ENCODE data around the gene RBKS. TPM values are rescaled to one million over a fixed set of nuclear protein-coding genes. Genes with fewer than 3 reads are reported as not detected.

RBKS gene
- total and polyA plus RNA-seq, 2 of the 8 experiments (the other 6 are each of a cell fraction or from before 2014, with no cell fraction given), result 1.1 to 1.5 TPM

GRCh38 chr2:27804146-27804545 lies 86.0 kb downstream of the RBKS start:
- Histone ChIP-seq H3K79me1 (ENCODE audit: low read depth, low read length) (no peaks in the 10 kb centered on the region), H3K9ac (replicated peaks in 1 of 4; ENCODE audit: extremely low read depth in 1 of 4, low read depth in 3 of 4, low read length in 3 of 4) (no peak overlapping the region), H3K4me2 (ENCODE audit: insufficient read depth in 1 of 2, low read depth in 2 of 2, low read length in 2 of 2) (no peak overlapping the region), H3K36me3 (ENCODE audit: control insufficient read depth in 2 of 4, insufficient read depth in 4 of 4, low read length in 3 of 4) (no peaks in the 10 kb centered on the region), H2BK12ac (ENCODE audit: low read depth, low read length) (no peak overlapping the region), H2BK5ac (ENCODE audit: low read depth, low read length) (no peak overlapping the region), H3K79me2 (ENCODE audit: control insufficient read depth in 1 of 2, insufficient read depth in 2 of 2, low read length in 2 of 2) (no peaks in the 10 kb centered on the region), H3K23ac (ENCODE audit: insufficient read length) (no peak overlapping the region), H3K27me3 (replicated peaks in 1 of 4; ENCODE audit: control insufficient read depth in 3 of 4, extremely low read depth in 1 of 4, insufficient read depth in 3 of 4, low read length in 3 of 4) (no peaks in the 10 kb centered on the region), H2BK15ac (ENCODE audit: low read length) (no peak overlapping the region), H3K14ac (ENCODE audit: insufficient read length) (no peak overlapping the region), H2BK120ac (replicated peaks; ENCODE audit: low read depth, low read length) (no peak overlapping the region), H2AFZ (ENCODE audit: low read length) (no peak overlapping the region), H4K91ac (replicated peaks; ENCODE audit: insufficient read length, low read length) (no peak overlapping the region), H3K27ac (ENCODE audit: low read depth, low read length) (no peak overlapping the region), H3K4me1 (replicated peaks in 1 of 4; ENCODE audit: control insufficient read depth in 3 of 4, insufficient read depth in 4 of 4, low read length in 3 of 4) (no peaks in the 10 kb centered on the region), H3K23me2 (ENCODE audit: low read depth, low read length) (no peaks in the 10 kb centered on the region; the same call in 1 of the 2 replicates), H3K18ac (ENCODE audit: extremely low read depth, low read length) (no peak overlapping the region), H4K5ac (ENCODE audit: insufficient read length, low read depth, low read length) (no peak overlapping the region), H3K9me3 (ENCODE audit: insufficient read depth in 2 of 2, low read depth in 1 of 2, low read length in 1 of 2) (no peaks in the 10 kb centered on the region), H3K4ac (replicated peaks; ENCODE audit: insufficient read length, low read depth, low read length) (no peak overlapping the region), H2BK20ac (ENCODE audit: low read length) (no peak overlapping the region), H4K8ac (ENCODE audit: extremely low read depth, insufficient read depth, low read length) (no peak overlapping the region), H3K4me3 (ENCODE audit: extremely low read depth in 1 of 4, insufficient read depth in 2 of 4, low read depth in 3 of 4, low read length in 4 of 4) (no peak overlapping the region), H2AK5ac (ENCODE audit: low read depth, low read length) (no peak overlapping the region), H4K20me1 (replicated peaks in 1 of 2; ENCODE audit: control insufficient read depth in 1 of 2, insufficient read depth in 2 of 2, low read length in 2 of 2) (peaks cover 0 to 2% of the 10 kb centered on the region in 2 experiments), H3K56ac (replicated peaks; ENCODE audit: insufficient read length, low read depth, low read length) (no peak overlapping the region)
- ChIA-PET POLR2A (ENCODE audit: partially characterized antibody) (no interaction called here), CTCF (ENCODE audit: partially characterized antibody) (interaction anchor here (0.7 to 2.4 kb wide), 7 partner anchors 8 to 649 kb away, joined by 3 to 11 read pairs (median 4); no protein-coding TSS in a partner anchor)
- no peak for DNase-seq (ENCODE audit: low read depth in 1 of 2, low spot score in 2 of 2)
- TF ChIP-seq JUND (IDR thresholded peaks at IDR 0.05; ENCODE audit: low read length), result no peak
- no peak for TF ChIP-seq HDAC6 (IDR thresholded peaks at IDR 0.05; ENCODE audit: low read depth, low read length)
- TF ChIP-seq BACH1 (IDR thresholded peaks at IDR 0.05; ENCODE audit: low read length), result no peak
- no peak for FAIRE-seq

Data from H1 (cell line).